MM.1S (cell line): ENCODE results near the gene CNNM3.

Experiments used
- DNase-seq: peaks from one replicate; pipeline ENCODE4 v3.0.0-alpha.2; 2015
- H2AFZ ChIP-seq: fragments of 300-600 bp; sonication (generic); 2 replicates; pipeline ENCODE4 v1.6.0; 2016; ENCODE audit warnings: antibody characterized with exemption, low read length
- H3F3A ChIP-seq: fragments of 300-600 bp; sonication (generic); 2 replicates; pipeline ENCODE4 v1.6.1; 2016; ENCODE audit warnings: mild to moderate bottlenecking, antibody characterized with exemption, low read length, moderate library complexity, mixed read lengths; ENCODE audit not compliant: insufficient read depth
- H3K27ac ChIP-seq: fragments of 300-600 bp; sonication (generic); 2 replicates; pipeline ENCODE4 v1.5.1; 2016; ENCODE audit warnings: mild to moderate bottlenecking, low read length
- H3K27me3 ChIP-seq: fragments of 300-600 bp; sonication (generic); replicated peaks from 2 replicates; pipeline ENCODE4 v1.6.0; 2016; ENCODE audit warnings: low read length; ENCODE audit not compliant: insufficient read depth
- H3K36me3 ChIP-seq: fragments of 300-600 bp; sonication (generic); replicated peaks from 2 replicates; pipeline ENCODE4 v1.6.1; 2016; ENCODE audit warnings: mild to moderate bottlenecking, low read length, mixed read lengths; ENCODE audit not compliant: insufficient read depth
- H3K4me1 ChIP-seq: fragments of 300-600 bp; sonication (generic); 2 replicates; pipeline ENCODE4 v1.6.1; 2016; ENCODE audit warnings: low read length, mixed read lengths
- H3K4me2 ChIP-seq: fragments of 300-600 bp; sonication (generic); 2 replicates; pipeline ENCODE4 v1.6.0; 2016; ENCODE audit warnings: low read depth, low read length
- H3K4me3 ChIP-seq: fragments of 300-600 bp; sonication (generic); 2 replicates; pipeline ENCODE4 v1.5.1; 2016; ENCODE audit warnings: low read length, mixed read lengths
- H3K79me2 ChIP-seq: fragments of 300-600 bp; sonication (generic); 2 replicates; pipeline ENCODE4 v1.6.1; 2016; ENCODE audit warnings: mixed run types, low read length, mixed read lengths
- H3K9ac ChIP-seq: fragments of 300-600 bp; sonication (generic); 2 replicates; pipeline ENCODE4 v1.6.1; 2016; ENCODE audit warnings: low read length, mixed read lengths
- H3K9me2 ChIP-seq: fragments of 300-600 bp; sonication (generic); replicated peaks from 2 replicates; pipeline ENCODE4 v1.6.1; 2016; ENCODE audit warnings: mild to moderate bottlenecking, low read length, mixed read lengths; ENCODE audit not compliant: insufficient read depth
- H3K9me3 ChIP-seq: fragments of 300-600 bp; sonication (generic); replicated peaks from 2 replicates; pipeline ENCODE4 v1.6.1; 2016; ENCODE audit warnings: mild to moderate bottlenecking, low read length, mixed read lengths; ENCODE audit not compliant: insufficient read depth
- H4K20me1 ChIP-seq: fragments of 300-600 bp; sonication (generic); 2 replicates; pipeline ENCODE4 v1.6.1; 2016; ENCODE audit warnings: mild to moderate bottlenecking, low read length, moderate library complexity, mixed read lengths; ENCODE audit not compliant: insufficient read depth
- CTCF ChIP-seq: fragments of 300-600 bp; sonication (generic); IDR thresholded peaks from 2 replicates; pipeline ENCODE4 v1.5.1; 2016; ENCODE audit warnings: antibody characterized with exemption, low read length, mixed read lengths
- EZH2 ChIP-seq: fragments of 300-600 bp; sonication (generic); optimal IDR thresholded peaks from 2 replicates; pipeline ENCODE3; 2017; ENCODE audit warnings: low read depth, mild to moderate bottlenecking, antibody characterized with exemption, low read length, mixed read lengths
- EZH2phosphoT487 ChIP-seq: fragments of 300-600 bp; sonication (generic); IDR thresholded peaks from 2 replicates; pipeline ENCODE4 v1.6.1; 2018; ENCODE audit warnings: antibody characterized with exemption, low read length

The CNNM3 gene

GRCh38 chr2:96863575-96864342, 47.7 kb downstream of the CNNM3 start:
- H3F3A ChIP-seq: no peaks in the 10 kb centered on the region
- H3K9me2 ChIP-seq: no peaks in the 10 kb centered on the region
- no peak overlapping the region for H3K4me3 ChIP-seq
- H3K9ac ChIP-seq: no peak overlapping the region
- H3K4me1 ChIP-seq: 0 out of 2 replicates have a peak, but pooled peaks cover 1% of the 10 kb centered on the region
- TF ChIP-seq EZH2phosphoT487 (no peak), EZH2 (no peak), CTCF (no peak)
- H3K79me2 ChIP-seq: no peaks in the 10 kb centered on the region
- no peak overlapping the region for H2AFZ ChIP-seq
- no peak overlapping the region for H3K27ac ChIP-seq
- no peak overlapping the region for H3K4me2 ChIP-seq
- H4K20me1 ChIP-seq: no peaks in the 10 kb centered on the region
- H3K36me3 ChIP-seq: no peaks in the 10 kb centered on the region
- H3K9me3 ChIP-seq: no peaks in the 10 kb centered on the region
- no peaks in the 10 kb centered on the region for H3K27me3 ChIP-seq
- DNase-seq: no peak

DNA sequence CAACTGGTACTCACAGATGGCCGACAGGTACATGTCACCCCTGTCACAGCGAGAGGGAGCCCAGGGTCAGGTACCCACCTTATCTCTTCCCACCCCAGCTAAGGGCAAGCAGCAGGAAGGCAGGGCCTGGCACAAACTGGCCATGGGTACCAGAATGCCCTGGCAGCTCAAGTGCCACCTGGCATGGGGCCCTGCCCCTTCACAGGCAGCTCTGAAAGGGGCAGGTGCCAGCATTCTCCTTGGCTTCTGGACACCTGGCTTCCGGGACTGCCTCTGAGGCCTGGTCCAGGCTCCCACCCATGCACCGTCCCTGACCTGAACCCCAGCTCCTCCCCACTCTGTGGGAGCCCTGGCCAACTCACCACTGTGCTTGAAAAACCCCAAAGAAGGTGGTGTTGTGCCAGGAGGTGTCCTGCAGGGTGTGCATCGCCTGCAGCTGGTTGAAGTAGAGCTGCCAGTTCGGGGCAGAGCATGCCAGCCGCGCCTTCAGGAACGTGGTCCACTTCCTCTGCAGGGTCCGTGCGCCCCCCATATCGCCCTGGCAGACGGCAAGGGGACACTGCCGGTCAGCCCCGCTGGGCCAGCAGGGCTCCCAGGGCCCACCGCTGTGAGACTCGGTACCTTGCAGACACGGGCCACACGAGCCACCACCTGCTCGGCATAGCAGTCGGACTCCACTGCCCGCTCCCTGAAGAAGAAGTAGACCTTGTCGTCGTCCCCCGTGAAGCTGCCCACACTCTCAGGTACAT, 48.4 kb downstream of the CNNM3 start:
- Histone ChIP-seq H3K27ac (no peak overlapping the region), H3K9me3 (no peaks in the 10 kb centered on the region), H3K9me2 (no peaks in the 10 kb centered on the region), H2AFZ (no peak overlapping the region), H4K20me1 (no peaks in the 10 kb centered on the region), H3K36me3 (no peaks in the 10 kb centered on the region), H3K4me1 (no peaks in the 10 kb centered on the region), H3K9ac (no peak overlapping the region), H3K79me2 (no peaks in the 10 kb centered on the region), H3K4me3 (no peak overlapping the region), H3F3A (no peaks in the 10 kb centered on the region), H3K27me3 (no peaks in the 10 kb centered on the region), H3K4me2 (no peak overlapping the region)
- DNase-seq: no peak
- TF ChIP-seq EZH2phosphoT487 (no peak), CTCF (no peak), EZH2 (no peak)

- Histone ChIP-seq H3K27me3 (peaks cover 7% of the 10 kb centered on the region), H3K9me3 (no peaks in the 10 kb centered on the region), H3K9ac (no peak overlapping the region), H3K9me2 (no peaks in the 10 kb centered on the region), H3K79me2 (no peaks in the 10 kb centered on the region), H3F3A (no peaks in the 10 kb centered on the region; the same call in 1 of the 2 replicates), H3K4me3 (no peak overlapping the region), H2AFZ (no peak overlapping the region), H4K20me1 (no peaks in the 10 kb centered on the region), H3K4me2 (no peak overlapping the region), H3K27ac (no peak overlapping the region), H3K36me3 (no peaks in the 10 kb centered on the region), H3K4me1 (no peaks in the 10 kb centered on the region)
- no peak for TF ChIP-seq EZH2
- TF ChIP-seq EZH2phosphoT487: no peak
- TF ChIP-seq CTCF: no peak
- DNase-seq: no peak
These were observed 49.6 kb downstream of the CNNM3 start for GRCh38 chr2:96865654-96866053.
